ENCODE results near the gene DNAAF3.

GRCh38 chr19:55176076-55176475 lies 9.7 kb upstream of the DNAAF3 start:
- TF ChIP-seq REST (IDR thresholded peaks at IDR 0.05; ENCODE audit: low read depth, low read length) (no peak), CTCF (IDR thresholded peaks at IDR 0.05) (no peak), EZH2phosphoT487 (IDR thresholded peaks at IDR 0.05; ENCODE audit: borderline replicate concordance, low read depth) (no peak), POLR2AphosphoS5 (IDR thresholded peaks at IDR 0.05; ENCODE audit: low read depth, low read length) (no peak), RFX5 (IDR thresholded peaks at IDR 0.05; ENCODE audit: low read length) (no peak), RXRA (IDR thresholded peaks at IDR 0.05; ENCODE audit: borderline replicate concordance, low read depth) (no peak), YY1 (IDR thresholded peaks at IDR 0.05; ENCODE audit: low read depth) (no peak), MAX (IDR thresholded peaks at IDR 0.05; ENCODE audit: low read depth) (no peak), ZBTB33 (IDR thresholded peaks at IDR 0.05; ENCODE audit: borderline replicate concordance, low read depth) (no peak), MXI1 (IDR thresholded peaks at IDR 0.05; ENCODE audit: low read depth, low read length) (no peak), USF1 (IDR thresholded peaks at IDR 0.05; ENCODE audit: borderline replicate concordance, low read depth) (no peak), RAD21 (IDR thresholded peaks at IDR 0.05; ENCODE audit: low read length) (no peak), TEAD4 (IDR thresholded peaks at IDR 0.05; ENCODE audit: borderline replicate concordance, insufficient read depth) (no peak)
